Kidney (tissue), 14 donors: ENCODE data around the gene FAM72C. TPM values are rescaled to one million over a fixed set of nuclear protein-coding genes. Genes with fewer than 3 reads are reported as not detected.
"Not testable (repeated sequence)": the region's sequence is repeated elsewhere in the genome, so short reads cannot be mapped to it uniquely, and the experiment has no call there.

ENCODE experiments used
- DNase-seq, 5 donors: peaks; one replicate each; pipeline ENCODE4 v3.0.0-alpha.2; 2013 to 2020
- FAIRE-seq: peaks from 2 replicates; lab custom pipeline; 2012; peaks lifted over from hg19 to GRCh38; lab: Jason Lieb, UNC
- H3K27ac ChIP-seq, 2 donors: one replicate each; pipeline ENCODE4 v1.7.0; 2013; ENCODE audit warnings: low read depth in 2 of 2, low read length in 2 of 2, inconsistent platforms in 1 of 2
- H3K27me3 ChIP-seq: one replicate; pipeline ENCODE4 v1.7.1; 2013; ENCODE audit warnings: low read length, inconsistent platforms; ENCODE audit not compliant: control insufficient read depth, insufficient read depth
- H3K36me3 ChIP-seq, 3 donors: one replicate each; pipeline versions ENCODE4 v1.7.0 to v1.7.1; 2013; ENCODE audit warnings: low read length in 3 of 3, control low read depth in 1 of 3, inconsistent platforms in 1 of 3; ENCODE audit not compliant: insufficient read depth in 3 of 3, control insufficient read depth in 2 of 3
- H3K4me1 ChIP-seq, 3 donors: one replicate each; pipeline versions ENCODE4 v1.7.0 to v1.7.1; 2013; ENCODE audit warnings: low read length in 3 of 3, inconsistent platforms in 1 of 3, low read depth in 1 of 3; ENCODE audit not compliant: control insufficient read depth in 2 of 3, insufficient read depth in 2 of 3
- H3K4me3 ChIP-seq, 3 donors: one replicate each; pipeline versions ENCODE4 v1.7.0 to v1.8.1; 2013; ENCODE audit warnings: low read length in 3 of 3, control low read depth in 1 of 3, inconsistent platforms in 1 of 3
- H3K9ac ChIP-seq, 3 donors: one replicate each; pipeline versions ENCODE4 v1.7.0 to v1.7.1; 2013; ENCODE audit warnings: low read length in 3 of 3, control low read depth in 1 of 3, inconsistent platforms in 1 of 3
- H3K9me3 ChIP-seq, 3 donors: one replicate each; pipeline versions ENCODE4 v1.7.0 to v1.7.1; 2013; ENCODE audit warnings: low read length in 3 of 3, control low read depth in 1 of 3, inconsistent platforms in 1 of 3; ENCODE audit not compliant: control insufficient read depth in 2 of 3, insufficient read depth in 1 of 3
- intact Hi-C: fragments of 100-400 bp; cut with DNase I; formaldehyde crosslinking; loops from one replicate; pipeline ENCODE4 v1.11.1; 2022
- polyA plus RNA-seq: library from polyadenylated mRNA; stranded (reverse); fragments of 350-450 nt; fragmentation: Illumina TruSeq; extraction: RNeasy Lipid Tissue Mini Kit (QIAGEN cat#74804); gene quantifications from one replicate; pipeline ENCODE4 v1.2.3, GENCODE V29; 2014; ENCODE audit warnings: low read depth, low replicate concordance; ENCODE audit not compliant: insufficient read depth
- total RNA-seq: library from RNA; stranded (reverse); fragmentation: NEBNext Ultra II Directional; extraction: Animal tissue kit (Norgen Biotek cat#: 25700); gene quantifications from one replicate; pipeline ENCODE4 v1.2.1, GENCODE V29; 2021
- TF ChIP-seq, protein P1 (sequence below): IDR thresholded peaks from 3 replicates; pipeline ENCODE4 v1.5.1; 2012; ENCODE audit warnings: mild to moderate bottlenecking, moderate library complexity, borderline replicate concordance; ENCODE audit not compliant: insufficient read depth; ENCODE audit errors: extremely low read depth
- donor health status: control.
- donor health status: control.
- donor health status: control.
- donor health status: control.
- donor health status: control.
- donor health status: DM: yes; HTN: yes; CAD: no.
- donor health status: Normal renal cell carcinoma (clear cell type).

FAM72C gene
- total and polyA plus RNA-seq, 2 donors from 2014 or later: 0.38 TPM; not detected in 1

DNA sequence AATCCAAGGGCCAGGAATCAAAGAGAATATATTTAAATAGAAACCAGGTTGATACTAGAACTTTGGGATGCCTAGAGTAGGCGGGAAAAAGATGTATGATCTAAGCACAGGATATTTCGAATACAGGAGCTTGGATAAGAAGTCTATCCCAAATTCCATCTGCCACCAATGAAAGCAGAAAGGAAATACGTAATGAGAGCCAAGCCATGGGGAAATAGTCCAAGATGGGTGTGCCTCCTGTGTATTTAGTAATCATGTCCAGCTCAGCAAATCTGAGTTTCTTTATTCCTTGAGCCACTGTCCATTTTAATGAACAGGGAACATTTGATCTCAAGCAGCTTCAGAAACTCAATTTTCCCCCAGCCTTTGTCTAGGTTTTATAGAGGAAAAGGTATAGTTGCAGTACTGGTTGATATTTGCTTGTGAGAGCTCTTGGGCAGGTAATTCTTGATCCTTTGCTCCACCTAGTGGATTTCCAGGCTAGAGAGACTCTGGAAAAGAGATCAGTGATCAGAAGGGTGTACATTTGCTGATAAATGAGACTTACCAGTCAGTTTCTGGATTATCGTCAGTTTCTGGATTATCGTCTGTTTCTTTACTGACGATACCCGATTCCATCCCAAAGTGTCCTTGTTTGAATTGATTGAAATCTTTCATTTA lies 28.3 kb downstream of the FAM72C start:
- H3K36me3 ChIP-seq, H3K9ac ChIP-seq, H3K4me3 ChIP-seq, intact Hi-C loops, H3K27ac ChIP-seq, H3K9me3 ChIP-seq, H3K27me3 ChIP-seq, H3K4me1 ChIP-seq, FAIRE-seq, DNase-seq: not testable (repeated sequence)

DNA sequence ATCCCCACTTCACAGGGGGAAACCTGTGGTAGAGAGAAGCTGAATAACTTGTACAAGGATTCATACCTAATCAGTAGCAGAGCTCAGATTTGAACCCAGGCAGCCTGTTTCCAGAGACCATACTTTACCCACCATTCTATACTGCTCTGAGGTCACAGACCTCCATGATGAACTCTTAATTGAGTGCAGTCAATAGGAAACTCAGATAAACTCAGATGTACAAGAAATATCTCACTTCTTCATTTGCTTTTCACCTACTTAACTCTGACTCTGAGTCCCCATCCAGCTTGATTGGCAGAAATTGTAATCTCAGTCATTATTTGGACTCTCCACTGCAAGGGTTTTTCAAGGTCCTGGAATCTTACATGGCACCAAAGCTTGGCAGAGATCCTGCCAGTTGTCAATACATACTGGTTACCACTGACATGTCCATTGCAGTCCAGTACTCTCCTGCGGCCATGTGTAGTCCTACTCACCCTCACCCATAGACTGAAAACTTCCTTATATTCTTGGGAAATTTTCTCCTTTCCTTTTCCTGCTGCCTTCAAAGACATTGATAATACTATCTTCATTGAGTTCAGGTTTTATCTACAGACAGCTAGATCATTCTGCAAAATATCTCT lies 29.4 kb downstream of the FAM72C start:
- H3K9ac ChIP-seq, H3K9me3 ChIP-seq, H3K4me1 ChIP-seq, H3K27ac ChIP-seq, DNase-seq, H3K36me3 ChIP-seq, H3K27me3 ChIP-seq, H3K4me3 ChIP-seq, intact Hi-C loops, FAIRE-seq: not testable (repeated sequence)

DNA sequence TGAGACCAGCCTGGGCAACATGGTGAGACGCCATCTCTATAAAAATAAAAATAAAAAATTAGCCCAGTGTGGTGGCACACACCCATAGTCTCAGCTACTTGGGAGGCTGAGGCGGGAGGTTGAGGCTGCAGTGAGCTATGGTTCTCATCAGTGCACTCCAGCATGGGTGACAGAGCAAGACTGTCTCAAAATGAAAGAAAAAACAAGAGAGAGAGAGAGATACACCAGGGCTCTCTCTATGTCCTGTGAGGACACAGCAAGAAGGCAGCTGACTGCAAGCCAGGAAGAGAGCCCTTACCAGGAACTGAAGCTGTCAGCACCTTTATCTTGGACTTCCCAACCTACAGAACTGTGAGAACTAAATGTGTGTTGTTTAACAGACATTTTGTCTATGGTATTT lies 32.1 kb downstream of the FAM72C start:
- H3K27me3 ChIP-seq, DNase-seq, H3K27ac ChIP-seq, FAIRE-seq, H3K4me1 ChIP-seq, H3K9me3 ChIP-seq, H3K9ac ChIP-seq, H3K4me3 ChIP-seq, H3K36me3 ChIP-seq, intact Hi-C loops: not testable (repeated sequence)

DNA sequence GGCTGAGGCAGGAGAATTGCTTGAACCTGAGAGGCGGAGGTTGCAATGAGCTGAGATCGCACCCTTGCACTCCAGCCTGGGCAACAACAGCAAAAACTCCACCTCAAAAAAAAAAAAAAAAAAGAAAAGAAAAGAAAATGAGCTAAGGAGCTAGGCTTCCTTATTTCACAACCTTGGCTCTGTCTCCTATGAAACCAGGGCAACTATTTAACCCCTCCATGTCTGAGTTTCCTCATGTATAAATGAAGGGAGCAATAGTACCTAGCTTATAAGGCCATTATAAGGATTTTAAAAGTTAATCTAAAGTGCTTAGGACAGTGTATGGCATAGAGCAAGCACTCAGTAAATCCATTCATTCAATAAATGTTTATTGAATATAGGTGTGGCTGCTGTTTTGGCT lies 32.9 kb downstream of the FAM72C start:
- H3K9me3 ChIP-seq, intact Hi-C loops, H3K27ac ChIP-seq, FAIRE-seq, H3K36me3 ChIP-seq, H3K27me3 ChIP-seq, H3K4me3 ChIP-seq, DNase-seq, H3K4me1 ChIP-seq, H3K9ac ChIP-seq: not testable (repeated sequence)

DNA sequence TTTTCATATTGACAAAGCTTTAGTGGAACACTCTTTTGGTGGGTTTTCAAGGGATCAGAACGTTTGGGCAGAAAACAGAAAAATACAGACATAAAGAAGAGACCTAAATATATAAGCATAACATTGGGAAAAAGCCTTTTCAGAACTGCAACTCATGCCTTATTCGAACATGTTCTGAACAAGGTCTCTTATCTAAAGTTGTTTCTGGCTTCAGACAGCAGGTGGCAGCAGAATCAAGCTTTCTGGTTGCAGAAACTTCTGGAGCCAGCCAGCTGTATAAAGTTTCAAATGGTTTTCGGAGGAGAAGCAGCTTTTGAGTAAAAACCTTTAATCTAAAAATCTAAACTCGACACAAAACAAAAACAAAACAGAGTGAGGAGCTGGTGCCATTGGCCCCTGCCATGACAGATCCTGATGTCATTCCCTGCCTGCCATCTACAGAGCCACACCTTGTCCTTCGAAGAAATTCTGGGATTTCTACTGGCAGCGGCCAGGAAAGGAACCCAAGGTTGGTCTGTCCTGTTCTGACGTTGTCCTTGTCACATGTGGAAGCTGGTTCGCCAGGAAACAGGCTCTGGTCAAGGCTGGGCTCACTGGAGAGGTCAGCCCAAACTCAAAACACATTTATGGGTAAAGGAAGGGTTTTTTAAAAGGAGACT lies 35.2 kb downstream of the FAM72C start:
- peak; percentile 90 for FAIRE-seq
- DNase-seq: peak in 1 of 5 donors; percentile 7

DNA sequence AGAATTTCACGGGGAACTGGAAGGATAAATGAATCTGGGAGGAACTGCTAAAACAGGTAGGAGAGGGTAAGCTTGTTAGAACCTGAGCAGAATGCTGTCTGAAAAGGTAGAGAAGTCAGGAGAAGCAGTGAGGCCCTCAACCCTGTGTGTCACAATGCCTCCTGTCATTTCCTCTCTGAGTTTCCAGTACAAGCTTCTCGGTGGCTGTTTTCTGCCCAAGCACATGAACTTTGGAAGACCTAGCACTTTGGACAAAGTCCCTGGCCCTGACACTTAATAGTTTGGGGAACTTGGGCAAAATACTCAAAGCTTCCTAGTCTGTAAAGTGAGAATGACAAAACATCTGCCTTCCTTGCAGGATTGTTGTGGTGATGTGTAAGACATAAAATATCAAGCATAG lies 52.7 kb downstream of the FAM72C start:
- intact Hi-C loops, H3K27ac ChIP-seq, H3K4me3 ChIP-seq, H3K9ac ChIP-seq, DNase-seq, H3K4me1 ChIP-seq, FAIRE-seq, H3K9me3 ChIP-seq, H3K36me3 ChIP-seq, H3K27me3 ChIP-seq: not testable (repeated sequence)

More for the DNA sequence above, 35.2 kb downstream of the FAM72C start:
- H3K27me3 ChIP-seq, H3K9me3 ChIP-seq, H3K36me3 ChIP-seq, H3K9ac ChIP-seq, H3K4me1 ChIP-seq, intact Hi-C loops, H3K27ac ChIP-seq, H3K4me3 ChIP-seq: not testable (repeated sequence)
- TF ChIP-seq, protein P1, sequence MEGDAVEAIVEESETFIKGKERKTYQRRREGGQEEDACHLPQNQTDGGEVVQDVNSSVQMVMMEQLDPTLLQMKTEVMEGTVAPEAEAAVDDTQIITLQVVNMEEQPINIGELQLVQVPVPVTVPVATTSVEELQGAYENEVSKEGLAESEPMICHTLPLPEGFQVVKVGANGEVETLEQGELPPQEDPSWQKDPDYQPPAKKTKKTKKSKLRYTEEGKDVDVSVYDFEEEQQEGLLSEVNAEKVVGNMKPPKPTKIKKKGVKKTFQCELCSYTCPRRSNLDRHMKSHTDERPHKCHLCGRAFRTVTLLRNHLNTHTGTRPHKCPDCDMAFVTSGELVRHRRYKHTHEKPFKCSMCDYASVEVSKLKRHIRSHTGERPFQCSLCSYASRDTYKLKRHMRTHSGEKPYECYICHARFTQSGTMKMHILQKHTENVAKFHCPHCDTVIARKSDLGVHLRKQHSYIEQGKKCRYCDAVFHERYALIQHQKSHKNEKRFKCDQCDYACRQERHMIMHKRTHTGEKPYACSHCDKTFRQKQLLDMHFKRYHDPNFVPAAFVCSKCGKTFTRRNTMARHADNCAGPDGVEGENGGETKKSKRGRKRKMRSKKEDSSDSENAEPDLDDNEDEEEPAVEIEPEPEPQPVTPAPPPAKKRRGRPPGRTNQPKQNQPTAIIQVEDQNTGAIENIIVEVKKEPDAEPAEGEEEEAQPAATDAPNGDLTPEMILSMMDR: peak; percentile 27

DNA sequence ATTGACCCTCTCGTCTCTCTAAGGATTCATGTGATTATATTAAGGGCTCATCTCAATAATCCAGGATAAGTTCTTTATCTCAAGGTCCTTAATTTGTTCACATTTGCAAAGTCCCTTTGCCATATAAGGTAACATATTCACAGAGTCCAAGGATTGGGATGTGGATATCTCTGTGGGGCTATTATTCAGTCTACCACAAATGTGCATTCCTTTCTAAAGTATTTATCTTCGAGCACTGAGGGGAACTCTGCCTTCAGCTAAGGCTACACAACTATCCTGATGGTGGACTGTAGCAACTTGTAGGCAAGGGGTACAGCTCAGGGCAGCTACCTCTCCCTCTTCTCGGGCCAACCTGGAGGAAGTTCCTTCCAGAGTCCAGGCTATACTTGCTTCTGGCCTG lies 53.2 kb downstream of the FAM72C start:
- not testable (repeated sequence) for FAIRE-seq

More for the DNA sequence above, 53.2 kb downstream of the FAM72C start:
- H3K27me3 ChIP-seq, H3K4me1 ChIP-seq, intact Hi-C loops, H3K36me3 ChIP-seq, H3K9me3 ChIP-seq, H3K9ac ChIP-seq, H3K27ac ChIP-seq, H3K4me3 ChIP-seq, DNase-seq: not testable (repeated sequence)
